AG10803 (cell line): ENCODE data around the gene NUDT21.

Experiments used
- DNase-seq: peaks from one replicate; pipeline ENCODE4 v3.0.0; 2010; ENCODE audit warnings: low read depth
- H3K4me3 ChIP-seq: 2 replicates; pipeline ENCODE4 v1.5.1; 2011; ENCODE audit warnings: mild to moderate bottlenecking, low read length, control low read depth
- TF ChIP-seq, protein P1 (sequence below): conservative IDR thresholded peaks from 2 replicates; pipeline ENCODE4 v1.5.1; 2011; ENCODE audit warnings: mild to moderate bottlenecking, low read length, control low read depth, inconsistent platforms

Gene NUDT21

DNA sequence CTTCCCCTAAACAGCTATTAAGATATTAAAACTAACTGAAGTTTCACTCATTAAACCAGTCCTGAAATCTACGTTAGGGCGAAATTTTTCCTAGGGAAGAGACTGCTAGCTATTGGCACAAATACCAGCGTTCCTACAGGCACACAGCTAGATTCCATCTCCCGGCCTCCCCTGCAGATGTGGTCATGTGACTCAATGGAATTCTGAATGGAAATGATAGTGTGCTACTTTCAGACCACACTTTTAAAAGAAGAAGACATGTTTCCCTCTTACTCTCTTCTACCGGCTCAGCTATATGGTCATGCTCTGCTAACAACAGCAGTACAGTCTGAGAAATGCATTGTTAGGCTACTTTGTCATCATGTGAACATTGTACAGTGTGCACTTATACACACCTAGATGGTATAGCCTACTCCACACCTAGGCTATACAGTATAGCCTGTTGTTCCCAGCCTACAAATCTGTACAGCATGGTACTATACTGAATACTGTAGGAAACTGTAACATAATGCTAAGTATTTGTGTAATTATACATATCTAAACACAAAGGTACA lies 31.6 kb upstream of the NUDT21 start:
- DNase-seq: no peak
- TF ChIP-seq, protein P1, sequence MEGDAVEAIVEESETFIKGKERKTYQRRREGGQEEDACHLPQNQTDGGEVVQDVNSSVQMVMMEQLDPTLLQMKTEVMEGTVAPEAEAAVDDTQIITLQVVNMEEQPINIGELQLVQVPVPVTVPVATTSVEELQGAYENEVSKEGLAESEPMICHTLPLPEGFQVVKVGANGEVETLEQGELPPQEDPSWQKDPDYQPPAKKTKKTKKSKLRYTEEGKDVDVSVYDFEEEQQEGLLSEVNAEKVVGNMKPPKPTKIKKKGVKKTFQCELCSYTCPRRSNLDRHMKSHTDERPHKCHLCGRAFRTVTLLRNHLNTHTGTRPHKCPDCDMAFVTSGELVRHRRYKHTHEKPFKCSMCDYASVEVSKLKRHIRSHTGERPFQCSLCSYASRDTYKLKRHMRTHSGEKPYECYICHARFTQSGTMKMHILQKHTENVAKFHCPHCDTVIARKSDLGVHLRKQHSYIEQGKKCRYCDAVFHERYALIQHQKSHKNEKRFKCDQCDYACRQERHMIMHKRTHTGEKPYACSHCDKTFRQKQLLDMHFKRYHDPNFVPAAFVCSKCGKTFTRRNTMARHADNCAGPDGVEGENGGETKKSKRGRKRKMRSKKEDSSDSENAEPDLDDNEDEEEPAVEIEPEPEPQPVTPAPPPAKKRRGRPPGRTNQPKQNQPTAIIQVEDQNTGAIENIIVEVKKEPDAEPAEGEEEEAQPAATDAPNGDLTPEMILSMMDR: no peak
- H3K4me3 ChIP-seq: no peak overlapping the region

DNA sequence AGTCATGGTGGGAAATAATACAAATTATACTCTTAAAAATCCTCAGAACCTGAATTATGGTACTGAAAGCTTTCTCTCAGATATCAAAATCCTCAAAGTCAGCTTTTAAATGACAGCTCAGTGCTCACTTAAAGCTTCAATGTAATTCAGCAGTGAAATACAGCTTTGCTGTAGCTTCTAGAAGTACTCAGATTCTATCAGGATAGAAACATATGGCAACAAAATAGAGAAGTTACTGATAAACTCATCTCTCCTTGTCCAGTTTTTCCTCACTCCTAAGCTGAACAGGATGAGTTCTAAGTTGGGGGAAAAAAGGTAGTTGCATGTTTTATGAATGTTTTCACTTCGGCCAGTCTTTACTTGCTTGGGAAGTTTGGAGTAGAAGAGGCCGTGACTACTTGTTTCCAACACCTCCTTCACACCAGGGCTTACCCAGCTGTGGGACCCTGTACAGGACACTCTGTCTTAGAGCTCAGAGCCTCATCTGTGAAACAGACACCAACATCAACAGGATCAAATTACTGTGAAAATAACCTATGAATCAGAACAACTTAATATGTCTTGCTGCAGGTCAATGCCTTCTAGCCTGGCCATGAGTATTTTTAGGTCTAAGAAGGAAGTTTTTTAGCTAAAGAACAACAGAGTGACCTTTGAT lies 30.5 kb upstream of the NUDT21 start:
- no peak overlapping the region for H3K4me3 ChIP-seq
- TF ChIP-seq, protein P1: no peak
- no peak for DNase-seq

DNA sequence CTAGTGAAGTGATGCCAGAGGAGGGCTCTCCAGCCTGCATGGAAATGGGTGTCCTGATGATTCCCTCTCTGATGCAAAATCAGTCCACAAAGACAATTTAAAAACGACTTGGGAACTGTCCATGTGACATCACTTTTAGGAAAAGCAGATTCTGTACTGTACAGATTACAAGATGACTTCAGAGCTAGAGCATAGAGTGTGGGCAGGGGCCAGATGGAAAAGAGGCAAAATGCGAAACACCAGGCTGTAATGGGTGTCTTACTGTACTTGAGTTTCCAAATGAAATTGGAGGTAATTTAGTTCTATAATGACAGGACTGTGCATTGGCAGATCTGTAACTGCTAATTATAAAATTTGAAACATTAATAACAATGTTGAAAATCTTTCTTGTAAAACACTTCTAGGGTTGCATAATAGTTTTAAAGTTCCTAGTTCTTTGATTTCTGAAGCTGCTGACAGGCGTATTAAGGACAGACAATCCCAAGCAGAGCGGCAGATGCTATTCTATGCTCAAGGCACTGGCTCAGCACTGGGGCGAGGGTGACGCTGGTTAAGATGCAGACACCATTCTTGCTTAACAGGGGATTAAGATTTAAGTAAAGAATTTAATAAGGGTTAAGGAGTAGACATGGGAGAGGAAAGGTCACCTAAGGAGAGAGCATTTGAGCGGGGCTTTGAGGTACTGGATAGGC lies 29.8 kb upstream of the NUDT21 start:
- H3K4me3 ChIP-seq: no peak overlapping the region
- TF ChIP-seq, protein P1: no peak
- DNase-seq: no peak

DNA sequence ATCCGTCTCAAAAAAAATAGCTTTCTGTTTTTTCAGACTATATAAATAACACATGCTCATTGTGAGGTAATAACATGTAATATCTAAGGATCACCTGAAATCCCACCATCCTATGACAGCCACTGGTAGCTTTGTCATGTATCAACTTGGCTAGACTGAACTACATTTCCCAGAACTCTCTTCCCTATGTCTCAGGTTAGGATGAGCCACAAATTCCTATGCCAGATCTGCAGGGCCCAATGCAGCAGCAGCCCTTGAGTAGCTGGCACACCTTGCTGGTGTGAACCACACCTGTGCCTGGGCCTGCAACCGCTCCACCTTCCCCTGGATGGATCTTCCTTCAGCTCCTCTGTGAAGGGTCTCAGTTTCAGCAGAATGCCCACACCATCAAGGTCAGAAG lies 28.3 kb upstream of the NUDT21 start:
- TF ChIP-seq, protein P1: no peak
- DNase-seq: no peak

DNA sequence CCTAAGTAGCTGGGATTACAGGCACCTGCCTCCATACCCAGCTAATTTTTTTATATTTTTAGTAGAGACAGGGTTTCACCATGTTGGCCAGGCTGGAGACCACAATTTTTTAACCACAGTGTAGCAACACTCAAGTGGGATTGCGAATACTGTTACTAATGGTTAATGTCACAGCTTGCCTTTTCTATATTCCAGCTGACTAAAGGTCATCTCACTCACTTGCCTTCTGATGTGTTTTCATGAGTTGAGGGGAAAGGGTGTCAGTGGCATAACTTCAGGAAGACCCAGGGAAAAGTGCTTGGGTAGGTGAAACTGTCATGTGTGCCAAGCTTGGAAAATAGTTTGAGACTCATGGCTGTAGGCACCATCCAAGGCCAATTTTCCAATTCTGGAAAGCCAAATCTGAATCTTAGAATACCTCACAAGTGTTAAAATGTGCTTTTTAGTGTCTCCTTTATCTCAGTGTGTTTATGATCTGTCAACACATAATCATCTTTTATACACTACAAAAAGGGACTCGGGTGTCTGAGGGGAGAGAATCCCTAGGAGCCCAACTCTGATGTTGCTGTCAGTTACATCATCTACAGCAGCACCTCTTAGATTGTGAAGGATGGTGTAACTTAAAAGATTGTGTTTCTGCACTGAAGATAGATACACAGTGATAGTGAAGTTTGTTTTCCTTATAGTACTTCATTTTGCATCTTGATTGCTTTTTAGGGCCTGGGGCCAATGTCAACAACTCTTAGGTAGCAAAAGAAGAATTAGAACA lies 27.3 kb upstream of the NUDT21 start:
- DNase-seq: peak; percentile 53
- TF ChIP-seq, protein P1: no peak
- H3K4me3 ChIP-seq: no peak overlapping the region

More for the DNA sequence above, 28.3 kb upstream of the NUDT21 start:
- H3K4me3 ChIP-seq: no peak overlapping the region

DNA sequence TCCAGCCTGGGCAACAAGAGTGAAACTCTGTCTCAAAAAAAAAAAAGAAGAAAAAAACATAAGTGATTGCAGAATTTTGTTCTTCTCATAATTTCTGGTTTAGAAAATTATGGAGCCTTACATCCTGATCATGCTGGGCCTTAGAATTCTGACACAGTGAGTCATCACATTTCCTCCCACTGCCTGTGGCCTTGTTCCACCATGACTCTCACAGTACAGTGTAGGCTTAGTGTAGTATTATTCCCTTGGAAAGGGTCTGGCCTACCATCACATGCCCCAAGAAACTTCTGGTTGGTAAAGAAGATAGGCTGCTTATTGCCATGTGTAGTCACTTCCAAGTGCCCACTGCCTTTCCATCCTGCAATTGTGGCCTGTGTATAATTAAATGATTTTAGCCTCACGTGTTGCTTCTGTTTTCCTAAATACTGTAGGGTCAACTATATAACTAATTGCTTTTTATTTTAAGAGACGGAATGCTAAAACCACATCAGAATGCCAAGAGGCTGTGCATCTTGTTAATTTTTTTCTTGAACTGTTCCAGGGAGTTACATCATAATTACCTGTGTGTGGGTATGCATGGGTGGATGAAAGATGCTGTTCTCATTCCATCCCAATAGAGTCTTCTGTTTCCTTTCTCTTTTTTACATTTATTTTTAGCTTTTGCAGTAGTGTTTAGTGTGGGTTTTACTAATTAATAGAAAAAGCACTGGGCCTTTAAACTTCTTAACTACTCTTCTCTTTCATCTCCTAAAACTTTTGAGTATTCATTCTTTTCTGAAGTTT lies 26.2 kb upstream of the NUDT21 start:
- TF ChIP-seq, protein P1: no peak
- no peak overlapping the region for H3K4me3 ChIP-seq
- DNase-seq: peak; percentile 87
